Heart left ventricle (tissue), 16 donors: ENCODE data around the gene FAM117B. TPM values are rescaled to one million over a fixed set of nuclear protein-coding genes. Genes with fewer than 3 reads are reported as not detected.
"Not testable (repeated sequence)": the region's sequence is repeated elsewhere in the genome, so short reads cannot be mapped to it uniquely, and the experiment has no call there.

Experiments
- ATAC-seq, 4 donors: fragments of 200-7000 bp; cut with Tn5 transposase; one replicate each; pipeline ENCODE4 v1.9.1; 2020 to 2022; ENCODE audit warnings: moderate library complexity in 4 of 4, mild to moderate bottlenecking in 3 of 4, moderate number of reproducible peaks in 1 of 4
- DNase-seq, 5 donors: peaks; one replicate each; pipeline ENCODE4 v3.0.0-alpha.2; 2020
- H3K27ac ChIP-seq, 12 donors: fragments of 200-600 bp; sonication (generic) in 4 of 12; one replicate each; pipeline versions ENCODE4 v1.5.0 to v1.8.0; 2016 to 2022; ENCODE audit warnings: mild to moderate bottlenecking in 2 of 12
- H3K27me3 ChIP-seq, 9 donors: fragments of 200-600 bp; sonication (generic) in 2 of 9; one replicate each; pipeline versions ENCODE4 v1.5.1 to v1.8.0; 2016 to 2022; ENCODE audit warnings: mild to moderate bottlenecking in 3 of 9
- H3K36me3 ChIP-seq, 9 donors: fragments of 200-600 bp; sonication (generic) in 2 of 9; one replicate each; pipeline versions ENCODE4 v1.5.0 to v1.8.0; 2018 to 2022; ENCODE audit warnings: mild to moderate bottlenecking in 2 of 9
- H3K4me1 ChIP-seq, 12 donors: fragments of 200-600 bp; sonication (generic) in 4 of 12; one replicate each; pipeline versions ENCODE4 v1.5.0 to v1.8.0; 2016 to 2022; ENCODE audit warnings: mild to moderate bottlenecking in 3 of 12
- H3K4me3 ChIP-seq, 12 donors: fragments of 200-600 bp; sonication (generic) in 4 of 12; one replicate each; pipeline versions ENCODE4 v1.5.0 to v1.8.0; 2017 to 2022; ENCODE audit warnings: mild to moderate bottlenecking in 9 of 12, moderate library complexity in 4 of 12
- H3K9me3 ChIP-seq, 12 donors: fragments of 200-600 bp; sonication (generic) in 4 of 12; one replicate each; pipeline versions ENCODE4 v1.5.0 to v1.8.0; 2016 to 2022; ENCODE audit warnings: mild to moderate bottlenecking in 1 of 12
- POLR2A ChIP-seq, 2 donors: fragments of 450-650 bp; IDR thresholded peaks; one replicate each; pipeline ENCODE4 v1.6.1; 2017; ENCODE audit warnings: antibody characterized with exemption in 2 of 2, mild to moderate bottlenecking in 2 of 2, moderate library complexity in 2 of 2
- WGBS, 4 donors: extraction: QIAGEN DNeasy Blood & Tissue Kit in 2 of 4; methylation state at CpG; one replicate each; pipeline versions ENCODE4 v1.1.5 to v1.1.7; 2013 to 2018; 5-methylcytosine and 5-hydroxymethylcytosine counted together
- intact Hi-C, 10 donors: fragments of 100-400 bp; cut with DNase I; formaldehyde crosslinking; loops; one replicate each; pipeline versions ENCODE4 v1.11.1 to v1.14.2; 2022
- polyA plus RNA-seq, 2 donors: library from polyadenylated mRNA; stranded (reverse); fragments of 200-250 nt; gene quantifications; one replicate each; pipeline ENCODE4 v1.2.3, GENCODE V29; 2013
- total RNA-seq, 9 donors: library from RNA; depleted of rRNA in 2 of 9; stranded (reverse); fragments of >200 nt in 2 of 9; fragmentation: NEBNext Ultra II Directional in 3 of 9; extraction: Animal tissue kit (Norgen Biotek cat#: 25700) in 3 of 9; gene quantifications; one replicate each; pipeline versions ENCODE4 v1.1.0 to v1.2.4, GENCODE V29; 2016 to 2023
- TF ChIP-seq, protein P1 (sequence below), 12 donors: fragments of 200-600 bp; sonication (generic) in 4 of 12; IDR thresholded peaks; one replicate each; pipeline versions ENCODE4 v1.5.0 to v1.8.0; 2018 to 2022; ENCODE audit warnings: antibody characterized with exemption in 12 of 12, mild to moderate bottlenecking in 5 of 12
- donor health status: ischemic (EF 13 %, LVEDD 7.1; RV severe dilation, severe dysfunction).
- donor health status: healthy with polysubstance abuse.
- donor health status: DM: no; HTN: yes; CAD: no.
- donor health status: DM: no; HTN: no; CAD: no.
- donor health status: ischemic (EF 25% LVEDD 6.9; RV normal size, moderate dysfunction).
- donor health status: ischemic (EF 25% LVEDD 5.7; RV mildly dilated, moderate dysfunction).
- donor health status: healthy.
- donor health status: DM: yes; HTN: yes; CAD: no.
- donor health status: ischemic (EF 35%, LVEDD 5.7; RV mildly dilated, moderate dysfunction).
- donor health status: nonischemic (EF 11% LVEDD 7.7; RV severe dilation, severe dysfunction).
- donor health status: DM: yes; HTN: yes; CAD: no.
- donor health status: PGD.
- donor health status: ischemic (EF 29% LVEDD 5.4; RV normal size, mild dysfunction).
- donor health status: nonischemic (EF 23%, LVEDD 6.1; RV moderate dilation, normal function).

Gene FAM117B
- total and polyA plus RNA-seq, 11 donors, result 0.68 to 6.1 (median 2.1) TPM

DNA sequence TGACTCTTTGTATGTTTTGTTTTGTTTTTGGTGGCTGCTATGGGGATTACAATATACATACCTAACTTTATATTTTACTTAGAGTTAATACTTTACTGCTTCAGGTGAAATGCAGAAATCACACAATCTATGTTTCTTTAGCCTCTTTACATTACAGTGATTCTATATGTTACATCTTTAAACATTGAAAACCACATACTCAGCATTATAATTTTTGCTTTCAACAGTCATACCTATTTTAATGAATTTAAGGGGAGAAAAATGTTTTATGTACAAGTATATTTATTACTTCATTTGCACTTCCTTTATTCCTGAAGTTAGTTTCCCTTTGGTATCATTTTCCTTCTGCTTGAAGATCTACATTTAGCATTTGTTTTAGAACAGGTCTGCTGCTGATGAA lies 23.1 kb downstream of the FAM117B start:
- DNase-seq (no peak), ATAC-seq (no peak)
- Histone ChIP-seq H3K4me3 (no peak overlapping the region), H3K27me3 (no peaks in the 10 kb centered on the region), H3K4me1 (peaks cover 0 to 28% (median 11%) of the 10 kb centered on the region in 12 donors), H3K36me3 (no peaks in the 10 kb centered on the region), H3K27ac (no peak overlapping the region), H3K9me3 (no peaks in the 10 kb centered on the region)
- TF ChIP-seq, protein P1, sequence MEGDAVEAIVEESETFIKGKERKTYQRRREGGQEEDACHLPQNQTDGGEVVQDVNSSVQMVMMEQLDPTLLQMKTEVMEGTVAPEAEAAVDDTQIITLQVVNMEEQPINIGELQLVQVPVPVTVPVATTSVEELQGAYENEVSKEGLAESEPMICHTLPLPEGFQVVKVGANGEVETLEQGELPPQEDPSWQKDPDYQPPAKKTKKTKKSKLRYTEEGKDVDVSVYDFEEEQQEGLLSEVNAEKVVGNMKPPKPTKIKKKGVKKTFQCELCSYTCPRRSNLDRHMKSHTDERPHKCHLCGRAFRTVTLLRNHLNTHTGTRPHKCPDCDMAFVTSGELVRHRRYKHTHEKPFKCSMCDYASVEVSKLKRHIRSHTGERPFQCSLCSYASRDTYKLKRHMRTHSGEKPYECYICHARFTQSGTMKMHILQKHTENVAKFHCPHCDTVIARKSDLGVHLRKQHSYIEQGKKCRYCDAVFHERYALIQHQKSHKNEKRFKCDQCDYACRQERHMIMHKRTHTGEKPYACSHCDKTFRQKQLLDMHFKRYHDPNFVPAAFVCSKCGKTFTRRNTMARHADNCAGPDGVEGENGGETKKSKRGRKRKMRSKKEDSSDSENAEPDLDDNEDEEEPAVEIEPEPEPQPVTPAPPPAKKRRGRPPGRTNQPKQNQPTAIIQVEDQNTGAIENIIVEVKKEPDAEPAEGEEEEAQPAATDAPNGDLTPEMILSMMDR (IDR thresholded peaks at IDR 0.05), result no peak
- TF ChIP-seq POLR2A (IDR thresholded peaks at IDR 0.05), result no peak
- intact Hi-C loops, result no loop called here

- no peak for DNase-seq
- WGBS, 4 donors, result 77 to 96% (median 81%) methylated on average over 2 of the region's 2 CpGs
- no peak for ATAC-seq
- Histone ChIP-seq H3K4me3 (no peak overlapping the region), H3K27me3 (no peaks in the 10 kb centered on the region), H3K27ac (no peak overlapping the region), H3K4me1 (peaks cover 0 to 30% (median 8%) of the 10 kb centered on the region in 12 donors), H3K9me3 (no peaks in the 10 kb centered on the region), H3K36me3 (no peaks in the 10 kb centered on the region)
- TF ChIP-seq, protein P1 (IDR thresholded peaks at IDR 0.05), result no peak
- intact Hi-C loops, result no loop called here
Observed at GRCh38 chr2:202660796-202661195, 26.0 kb downstream of the FAM117B start.

- Histone ChIP-seq H3K4me3 (no peak overlapping the region), H3K27ac (no peak overlapping the region), H3K27me3 (no peaks in the 10 kb centered on the region), H3K9me3 (no peaks in the 10 kb centered on the region), H3K36me3 (no peaks in the 10 kb centered on the region), H3K4me1 (peaks cover 0 to 32% (median 4%) of the 10 kb centered on the region in 12 donors)
- ATAC-seq, result no peak
- TF ChIP-seq, protein P1 (IDR thresholded peaks at IDR 0.05), result no peak
- no peak for TF ChIP-seq POLR2A (IDR thresholded peaks at IDR 0.05)
- DNase-seq, result no peak
- 81 to 91% (median 84%) methylated on average over 1 of the region's 1 CpG for WGBS, 4 donors
- intact Hi-C loops, result no loop called here
Observed at GRCh38 chr2:202669841-202670240, 35.1 kb downstream of the FAM117B start.

GRCh38 chr2:202671317-202672035 lies 36.7 kb downstream of the FAM117B start:
- H3K36me3 ChIP-seq, result no peaks in the 10 kb centered on the region
- peaks cover 0 to 20% (median 4%) of the 10 kb centered on the region in 12 donors for H3K4me1 ChIP-seq
- no peak overlapping the region for H3K27ac ChIP-seq
- H3K9me3 ChIP-seq, result no peaks in the 10 kb centered on the region
- intact Hi-C loops, result no loop called here
- H3K4me3 ChIP-seq, result no peak overlapping the region
- TF ChIP-seq POLR2A (IDR thresholded peaks at IDR 0.05), result no peak
- TF ChIP-seq, protein P1 (IDR thresholded peaks at IDR 0.05), result no peak
- ATAC-seq (no peak), DNase-seq (no peak)
- whole genome bisulfite sequencing, 4 donors, result 89 to 96% (median 96%) methylated on average over 3 of the region's 3 CpGs
- H3K27me3 ChIP-seq, result no peaks in the 10 kb centered on the region

GRCh38 chr2:202675097-202675496 lies 40.3 kb downstream of the FAM117B start:
- ATAC-seq, H3K27me3 ChIP-seq, H3K4me1 ChIP-seq, H3K36me3 ChIP-seq, DNase-seq, H3K27ac ChIP-seq, intact Hi-C loops, H3K4me3 ChIP-seq: not testable (repeated sequence)
- WGBS, 4 donors, result 97 to 99% (median 98%) methylated on average over 6 of the region's 6 CpGs
- H3K9me3 ChIP-seq, result peaks cover 0 to 13% (median under 1%) of the 10 kb centered on the region in 12 donors
